Suprapubic skin (tissue), 4 donors: ENCODE results near the gene PLAAT5. TPM values are rescaled to one million over a fixed set of nuclear protein-coding genes. Genes with fewer than 3 reads are reported as not detected.

ENCODE experiments used
- DNase-seq, 2 donors: peaks; one replicate each; pipeline ENCODE4 v3.0.0-alpha.2; 2019; ENCODE audit warnings: low spot score in 2 of 2
- H3K27ac ChIP-seq: fragments of 200-600 bp; sonication (generic); one replicate; pipeline ENCODE4 v1.5.1; 2019
- H3K27me3 ChIP-seq: fragments of 200-600 bp; sonication (generic); one replicate; pipeline ENCODE4 v1.5.1; 2019
- H3K36me3 ChIP-seq: fragments of 200-600 bp; sonication (generic); one replicate; pipeline ENCODE4 v1.5.1; 2019
- H3K4me1 ChIP-seq: fragments of 200-600 bp; sonication (generic); one replicate; pipeline ENCODE4 v1.5.1; 2019
- H3K4me3 ChIP-seq: fragments of 200-600 bp; sonication (generic); one replicate; pipeline ENCODE4 v1.5.1; 2019; ENCODE audit warnings: mild to moderate bottlenecking
- H3K9me3 ChIP-seq: fragments of 200-600 bp; sonication (generic); one replicate; pipeline ENCODE4 v1.5.1; 2019
- CTCF ChIP-seq, 2 donors: fragments of 200-600 bp in 1 of 2; fragments of 450-650 bp in 1 of 2; sonication (generic) in 1 of 2; IDR thresholded peaks; one replicate each; pipeline ENCODE4 v1.5.1; 2016 to 2019; ENCODE audit warnings: antibody characterized with exemption in 2 of 2, mild to moderate bottlenecking in 1 of 2, moderate library complexity in 1 of 2
- EP300 ChIP-seq: sonication (generic); formaldehyde crosslinking; IDR thresholded peaks from one replicate; pipeline ENCODE4 v1.6.1; 2017; ENCODE audit warnings: antibody characterized with exemption
- POLR2A ChIP-seq, 2 donors: fragments of 450-650 bp; IDR thresholded peaks; one replicate each; pipeline ENCODE4 v1.6.1; 2017; ENCODE audit warnings: antibody characterized with exemption in 2 of 2, mild to moderate bottlenecking in 2 of 2, moderate library complexity in 2 of 2
- POLR2AphosphoS5 ChIP-seq, 3 donors: sonication (generic); formaldehyde crosslinking; IDR thresholded peaks; one replicate each; pipeline ENCODE4 v1.6.1; 2017; ENCODE audit warnings: antibody characterized with exemption in 3 of 3
- WGBS: methylation state at CpG from one replicate; pipeline ENCODE4 v1.1.5; 2018; 5-methylcytosine and 5-hydroxymethylcytosine counted together
- total RNA-seq, 4 donors: library from RNA; depleted of rRNA; stranded (reverse); fragments of >200 nt; gene quantifications; one replicate each; pipeline ENCODE4 v1.1.0, GENCODE V29; 2016

The PLAAT5 gene
- total RNA-seq, 4 donors from 2014 or later = 0.38 to 9.9 (median 2.4) TPM

GRCh38 chr11:63527667-63528066 is 36.7 kb upstream of the PLAAT5 start:
- peaks cover 8% of the 10 kb centered on the region for H3K4me1 ChIP-seq
- H3K27me3 ChIP-seq = no peaks in the 10 kb centered on the region
- no peak overlapping the region for H3K4me3 ChIP-seq
- 89% methylated on average over 2 of the region's 2 CpGs for WGBS
- no peaks in the 10 kb centered on the region for H3K36me3 ChIP-seq
- H3K27ac ChIP-seq = no peak overlapping the region
- TF ChIP-seq POLR2A (IDR thresholded peaks at IDR 0.05) (no peak), POLR2AphosphoS5 (IDR thresholded peaks at IDR 0.05) (no peak), EP300 (no peak), CTCF (IDR thresholded peaks at IDR 0.05) (no peak)
- no peak for DNase-seq
- H3K9me3 ChIP-seq = no peaks in the 10 kb centered on the region

GRCh38 chr11:63523151-63523550 is 32.2 kb upstream of the PLAAT5 start:
- TF ChIP-seq POLR2AphosphoS5 (IDR thresholded peaks at IDR 0.05) = no peak
- TF ChIP-seq CTCF (IDR thresholded peaks at IDR 0.05) = no peak
- no peak for TF ChIP-seq POLR2A (IDR thresholded peaks at IDR 0.05)
- no peak for TF ChIP-seq EP300
- Histone ChIP-seq H3K27me3 (no peaks in the 10 kb centered on the region), H3K4me1 (no peaks in the 10 kb centered on the region), H3K36me3 (no peaks in the 10 kb centered on the region), H3K4me3 (no peak overlapping the region), H3K9me3 (no peaks in the 10 kb centered on the region), H3K27ac (no peak overlapping the region)
- WGBS = 71% methylated on average over 7 of the region's 7 CpGs
- DNase-seq = no peak

- no peak for DNase-seq
- Histone ChIP-seq H3K27me3 (no peaks in the 10 kb centered on the region), H3K4me1 (no peaks in the 10 kb centered on the region), H3K36me3 (no peaks in the 10 kb centered on the region), H3K27ac (no peak overlapping the region), H3K9me3 (no peaks in the 10 kb centered on the region), H3K4me3 (no peak overlapping the region)
- WGBS = 86% methylated on average over 2 of the region's 2 CpGs
- TF ChIP-seq POLR2A (IDR thresholded peaks at IDR 0.05) = no peak
- TF ChIP-seq EP300 = no peak
- TF ChIP-seq CTCF (IDR thresholded peaks at IDR 0.05) = no peak
- no peak for TF ChIP-seq POLR2AphosphoS5 (IDR thresholded peaks at IDR 0.05)
Observed at GRCh38 chr11:63521896-63522295, 30.9 kb upstream of the PLAAT5 start.

- TF ChIP-seq POLR2AphosphoS5 (IDR thresholded peaks at IDR 0.05) (no peak), POLR2A (IDR thresholded peaks at IDR 0.05) (no peak), EP300 (no peak), CTCF (IDR thresholded peaks at IDR 0.05) (no peak)
- Histone ChIP-seq H3K4me3 (no peak overlapping the region), H3K36me3 (no peaks in the 10 kb centered on the region), H3K9me3 (no peaks in the 10 kb centered on the region), H3K27ac (no peak overlapping the region), H3K27me3 (no peaks in the 10 kb centered on the region), H3K4me1 (no peaks in the 10 kb centered on the region)
- WGBS = 78% methylated on average over 5 of the region's 5 CpGs
- DNase-seq = no peak
Observed at GRCh38 chr11:63520606-63521170, 29.7 kb upstream of the PLAAT5 start.

- Histone ChIP-seq H3K4me1 (no peaks in the 10 kb centered on the region), H3K9me3 (no peaks in the 10 kb centered on the region), H3K4me3 (no peak overlapping the region), H3K27me3 (no peaks in the 10 kb centered on the region), H3K27ac (no peak overlapping the region), H3K36me3 (no peaks in the 10 kb centered on the region)
- DNase-seq = no peak
- 36% methylated on average over 1 of the region's 1 CpG for WGBS
- TF ChIP-seq EP300 = no peak
- no peak for TF ChIP-seq POLR2A (IDR thresholded peaks at IDR 0.05)
- TF ChIP-seq CTCF (IDR thresholded peaks at IDR 0.05) = no peak
- no peak for TF ChIP-seq POLR2AphosphoS5 (IDR thresholded peaks at IDR 0.05)
Observed at GRCh38 chr11:63518548-63518947, 27.6 kb upstream of the PLAAT5 start.
